Heart left ventricle (tissue), 16 donors: ENCODE data around the gene GALNT13. TPM values are rescaled to one million over a fixed set of nuclear protein-coding genes. Genes with fewer than 3 reads are reported as not detected.

ENCODE experiments used
- ATAC-seq, 4 donors: fragments of 200-7000 bp; cut with Tn5 transposase; one replicate each; pipeline ENCODE4 v1.9.1; 2020 to 2022; ENCODE audit warnings: moderate library complexity in 4 of 4, mild to moderate bottlenecking in 3 of 4, moderate number of reproducible peaks in 1 of 4
- DNase-seq, 5 donors: peaks; one replicate each; pipeline ENCODE4 v3.0.0-alpha.2; 2020
- H3K27ac ChIP-seq, 12 donors: fragments of 200-600 bp; sonication (generic) in 4 of 12; one replicate each; pipeline versions ENCODE4 v1.5.0 to v1.8.0; 2016 to 2022; ENCODE audit warnings: mild to moderate bottlenecking in 2 of 12
- H3K27me3 ChIP-seq, 9 donors: fragments of 200-600 bp; sonication (generic) in 2 of 9; one replicate each; pipeline versions ENCODE4 v1.5.1 to v1.8.0; 2016 to 2022; ENCODE audit warnings: mild to moderate bottlenecking in 3 of 9
- H3K36me3 ChIP-seq, 9 donors: fragments of 200-600 bp; sonication (generic) in 2 of 9; one replicate each; pipeline versions ENCODE4 v1.5.0 to v1.8.0; 2018 to 2022; ENCODE audit warnings: mild to moderate bottlenecking in 2 of 9
- H3K4me1 ChIP-seq, 12 donors: fragments of 200-600 bp; sonication (generic) in 4 of 12; one replicate each; pipeline versions ENCODE4 v1.5.0 to v1.8.0; 2016 to 2022; ENCODE audit warnings: mild to moderate bottlenecking in 3 of 12
- H3K4me3 ChIP-seq, 12 donors: fragments of 200-600 bp; sonication (generic) in 4 of 12; one replicate each; pipeline versions ENCODE4 v1.5.0 to v1.8.0; 2017 to 2022; ENCODE audit warnings: mild to moderate bottlenecking in 9 of 12, moderate library complexity in 4 of 12
- H3K9me3 ChIP-seq, 12 donors: fragments of 200-600 bp; sonication (generic) in 4 of 12; one replicate each; pipeline versions ENCODE4 v1.5.0 to v1.8.0; 2016 to 2022; ENCODE audit warnings: mild to moderate bottlenecking in 1 of 12
- POLR2A ChIP-seq, 2 donors: fragments of 450-650 bp; IDR thresholded peaks; one replicate each; pipeline ENCODE4 v1.6.1; 2017; ENCODE audit warnings: antibody characterized with exemption in 2 of 2, mild to moderate bottlenecking in 2 of 2, moderate library complexity in 2 of 2
- WGBS, 4 donors: extraction: QIAGEN DNeasy Blood & Tissue Kit in 2 of 4; methylation state at CpG; one replicate each; pipeline versions ENCODE4 v1.1.5 to v1.1.7; 2013 to 2018; 5-methylcytosine and 5-hydroxymethylcytosine counted together
- intact Hi-C, 10 donors: fragments of 100-400 bp; cut with DNase I; formaldehyde crosslinking; loops; one replicate each; pipeline versions ENCODE4 v1.11.1 to v1.14.2; 2022
- polyA plus RNA-seq, 2 donors: library from polyadenylated mRNA; stranded (reverse); fragments of 200-250 nt; gene quantifications; one replicate each; pipeline ENCODE4 v1.2.3, GENCODE V29; 2013
- total RNA-seq, 9 donors: library from RNA; depleted of rRNA in 2 of 9; stranded (reverse); fragments of >200 nt in 2 of 9; fragmentation: NEBNext Ultra II Directional in 3 of 9; extraction: Animal tissue kit (Norgen Biotek cat#: 25700) in 3 of 9; gene quantifications; one replicate each; pipeline versions ENCODE4 v1.1.0 to v1.2.4, GENCODE V29; 2016 to 2023
- TF ChIP-seq, protein P1 (sequence below), 12 donors: fragments of 200-600 bp; sonication (generic) in 4 of 12; IDR thresholded peaks; one replicate each; pipeline versions ENCODE4 v1.5.0 to v1.8.0; 2018 to 2022; ENCODE audit warnings: antibody characterized with exemption in 12 of 12, mild to moderate bottlenecking in 5 of 12
- donor health status: ischemic (EF 13 %, LVEDD 7.1; RV severe dilation, severe dysfunction).
- donor health status: healthy with polysubstance abuse.
- donor health status: DM: no; HTN: yes; CAD: no.
- donor health status: DM: no; HTN: no; CAD: no.
- donor health status: ischemic (EF 25% LVEDD 6.9; RV normal size, moderate dysfunction).
- donor health status: ischemic (EF 25% LVEDD 5.7; RV mildly dilated, moderate dysfunction).
- donor health status: healthy.
- donor health status: DM: yes; HTN: yes; CAD: no.
- donor health status: ischemic (EF 35%, LVEDD 5.7; RV mildly dilated, moderate dysfunction).
- donor health status: nonischemic (EF 11% LVEDD 7.7; RV severe dilation, severe dysfunction).
- donor health status: DM: yes; HTN: yes; CAD: no.
- donor health status: PGD.
- donor health status: ischemic (EF 29% LVEDD 5.4; RV normal size, mild dysfunction).
- donor health status: nonischemic (EF 23%, LVEDD 6.1; RV moderate dilation, normal function).

Gene GALNT13
- total and polyA plus RNA-seq, 11 donors: 0.11 to 1.5 (median 0.22) TPM; not detected in 3

DNA sequence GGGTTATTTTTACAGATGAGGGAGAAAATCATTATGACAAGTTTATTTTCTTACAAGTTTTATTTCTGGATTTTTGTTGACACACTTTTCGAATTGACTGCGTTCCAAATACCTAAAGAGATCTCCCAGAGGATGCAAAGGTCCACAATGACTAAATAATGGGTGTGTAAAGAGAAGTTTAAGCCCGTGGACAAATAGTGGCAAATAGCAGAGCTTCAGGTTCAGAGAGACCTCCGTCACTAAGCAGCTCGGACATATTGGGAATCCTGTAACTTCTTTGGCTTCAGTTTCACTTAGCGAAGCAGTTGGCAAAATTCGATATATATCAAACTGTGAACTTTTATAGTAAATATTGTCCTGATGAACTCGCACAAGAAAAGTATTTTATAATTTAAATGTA lies 556.3 kb downstream of the GALNT13 start:
- TF ChIP-seq, protein P1, sequence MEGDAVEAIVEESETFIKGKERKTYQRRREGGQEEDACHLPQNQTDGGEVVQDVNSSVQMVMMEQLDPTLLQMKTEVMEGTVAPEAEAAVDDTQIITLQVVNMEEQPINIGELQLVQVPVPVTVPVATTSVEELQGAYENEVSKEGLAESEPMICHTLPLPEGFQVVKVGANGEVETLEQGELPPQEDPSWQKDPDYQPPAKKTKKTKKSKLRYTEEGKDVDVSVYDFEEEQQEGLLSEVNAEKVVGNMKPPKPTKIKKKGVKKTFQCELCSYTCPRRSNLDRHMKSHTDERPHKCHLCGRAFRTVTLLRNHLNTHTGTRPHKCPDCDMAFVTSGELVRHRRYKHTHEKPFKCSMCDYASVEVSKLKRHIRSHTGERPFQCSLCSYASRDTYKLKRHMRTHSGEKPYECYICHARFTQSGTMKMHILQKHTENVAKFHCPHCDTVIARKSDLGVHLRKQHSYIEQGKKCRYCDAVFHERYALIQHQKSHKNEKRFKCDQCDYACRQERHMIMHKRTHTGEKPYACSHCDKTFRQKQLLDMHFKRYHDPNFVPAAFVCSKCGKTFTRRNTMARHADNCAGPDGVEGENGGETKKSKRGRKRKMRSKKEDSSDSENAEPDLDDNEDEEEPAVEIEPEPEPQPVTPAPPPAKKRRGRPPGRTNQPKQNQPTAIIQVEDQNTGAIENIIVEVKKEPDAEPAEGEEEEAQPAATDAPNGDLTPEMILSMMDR (IDR thresholded peaks at IDR 0.05): no peak
- no peak for TF ChIP-seq POLR2A (IDR thresholded peaks at IDR 0.05)
- 91 to 92% (median 92%) methylated on average over 8 of the region's 8 CpGs for WGBS, 4 donors
- Histone ChIP-seq H3K36me3 (no peaks in the 10 kb centered on the region), H3K4me1 (peaks cover 0 to 5% (median 0%) of the 10 kb centered on the region in 12 donors), H3K27ac (no peak overlapping the region), H3K9me3 (no peaks in the 10 kb centered on the region), H3K4me3 (no peak overlapping the region), H3K27me3 (no peaks in the 10 kb centered on the region)
- ATAC-seq (no peak), DNase-seq (no peak)
- intact Hi-C loops: no loop called here

DNA sequence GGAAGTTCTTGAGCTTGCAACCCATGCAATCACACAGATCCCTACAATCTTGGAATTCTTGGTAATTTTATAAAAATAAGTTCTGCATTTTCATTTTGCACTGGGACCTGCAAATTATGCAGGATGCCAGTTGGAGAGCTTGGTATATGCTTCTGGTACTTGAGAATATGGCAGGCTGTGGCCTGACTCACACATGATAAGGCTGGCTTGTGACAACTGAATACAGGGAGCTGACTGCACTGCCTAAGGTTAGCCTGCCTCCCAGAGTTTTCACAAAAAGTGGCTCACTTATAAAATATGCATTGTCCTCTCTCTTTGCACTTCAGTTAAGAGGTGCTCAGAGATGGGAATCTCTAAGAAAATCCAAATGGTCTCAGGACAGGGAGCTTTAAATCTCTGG lies 561.3 kb downstream of the GALNT13 start:
- TF ChIP-seq POLR2A (IDR thresholded peaks at IDR 0.05): no peak
- TF ChIP-seq, protein P1 (IDR thresholded peaks at IDR 0.05): no peak
- intact Hi-C loops: loop anchor here in 2 of 10 donors (10.0 kb wide), 1 partner anchor 792 kb away; no protein-coding TSS in a partner anchor
- Histone ChIP-seq H3K4me3 (no peak overlapping the region), H3K36me3 (no peaks in the 10 kb centered on the region), H3K9me3 (no peaks in the 10 kb centered on the region), H3K27me3 (no peaks in the 10 kb centered on the region), H3K27ac (no peak overlapping the region), H3K4me1 (no peaks in the 10 kb centered on the region)
- ATAC-seq (peak in 1 of 4 donors; percentile 60), DNase-seq (no peak)

DNA sequence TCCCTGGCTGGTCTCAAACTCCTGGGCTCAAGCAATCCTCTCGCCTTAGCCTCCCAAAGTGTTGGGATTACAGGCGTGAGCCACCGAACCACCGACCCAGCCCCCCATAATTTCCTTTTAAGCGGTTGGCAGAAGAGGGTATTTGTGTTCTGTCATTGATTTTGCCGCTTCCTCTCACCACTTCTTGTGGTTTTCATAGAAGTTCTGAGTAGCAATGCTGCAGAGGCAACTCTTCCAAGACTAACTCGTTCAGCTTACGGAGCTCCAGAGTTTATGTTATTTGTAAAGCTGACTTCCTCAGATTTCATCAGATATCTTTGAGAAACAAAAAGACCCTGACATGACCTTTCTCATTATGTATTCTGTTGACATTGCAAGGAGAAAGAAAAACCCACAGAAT lies 565.4 kb downstream of the GALNT13 start:
- intact Hi-C loops: loop anchor here in 2 of 10 donors (10.0 kb wide), 1 partner anchor 788 kb away; no protein-coding TSS in a partner anchor
- no peak overlapping the region for H3K4me3 ChIP-seq

DNA sequence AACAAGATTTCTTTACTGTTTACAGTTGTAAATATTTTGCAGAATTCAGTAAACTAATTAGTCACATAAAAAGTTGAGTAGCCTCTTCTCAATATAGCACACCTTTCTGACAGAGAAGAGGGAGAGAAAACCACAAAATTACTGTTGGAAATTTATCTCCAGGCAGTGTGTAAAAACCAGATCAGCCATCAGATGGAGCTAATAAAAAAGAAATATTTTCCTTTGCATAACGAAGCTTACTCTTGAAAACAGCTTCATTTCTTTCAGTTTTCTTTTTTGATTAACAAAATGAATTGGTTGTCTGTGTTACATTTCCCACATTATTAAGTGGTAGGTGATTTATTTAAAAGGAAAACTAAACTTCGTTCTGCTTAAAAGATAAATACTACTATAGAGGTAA lies 567.4 kb downstream of the GALNT13 start:
- intact Hi-C loops: loop anchor here in 2 of 10 donors (10.0 kb wide), 1 partner anchor 786 kb away; no protein-coding TSS in a partner anchor
- ATAC-seq (no peak), DNase-seq (no peak)
- 32 to 37% (median 35%) methylated on average over 2 of the region's 2 CpGs for WGBS, 4 donors
- Histone ChIP-seq H3K27me3 (no peaks in the 10 kb centered on the region), H3K4me1 (no peaks in the 10 kb centered on the region), H3K4me3 (no peak overlapping the region), H3K27ac (no peak overlapping the region), H3K9me3 (no peaks in the 10 kb centered on the region), H3K36me3 (no peaks in the 10 kb centered on the region)
- TF ChIP-seq POLR2A (IDR thresholded peaks at IDR 0.05): no peak
- TF ChIP-seq, protein P1 (IDR thresholded peaks at IDR 0.05): peak in 5 of 12 donors; percentile 9 to 36 (median 33)

More for the DNA sequence above, 565.4 kb downstream of the GALNT13 start:
- Histone ChIP-seq H3K4me1 (no peaks in the 10 kb centered on the region), H3K36me3 (no peaks in the 10 kb centered on the region), H3K27ac (no peak overlapping the region), H3K27me3 (no peaks in the 10 kb centered on the region), H3K9me3 (no peaks in the 10 kb centered on the region)
- ATAC-seq (no peak), DNase-seq (no peak)
- WGBS, 4 donors: 71 to 77% (median 74%) methylated on average over 8 of the region's 8 CpGs
- TF ChIP-seq, protein P1 (IDR thresholded peaks at IDR 0.05): no peak
- no peak for TF ChIP-seq POLR2A (IDR thresholded peaks at IDR 0.05)
